ENCODE data around the gene LGALS7.
"Not testable (repeated sequence)": the region's sequence is repeated elsewhere in the genome, so short reads cannot be mapped to it uniquely, and the experiment has no call there.

The LGALS7 gene

GRCh38 chr19:38805180-38805579, 31.9 kb upstream of the LGALS7 start:
- H3K4me3 ChIP-seq (ENCODE audit: low read length), result no peak overlapping the region
- DNase-seq (ENCODE audit: low read depth), result no peak

GRCh38 chr19:38803543-38803942, 30.2 kb upstream of the LGALS7 start:
- no peak for TF ChIP-seq CTCF (conservative IDR thresholded peaks at IDR 0.05; ENCODE audit: low read depth, low read length)
- DNase-seq (ENCODE audit: low read depth), result no peak
- H3K4me3 ChIP-seq (ENCODE audit: low read length), result no peak overlapping the region

More at GRCh38 chr19:38805180-38805579, 31.9 kb upstream of the LGALS7 start:
- TF ChIP-seq CTCF (conservative IDR thresholded peaks at IDR 0.05; ENCODE audit: low read depth, low read length), result no peak

GRCh38 chr19:38801359-38802095, 28.2 kb upstream of the LGALS7 start:
- H3K4me3 ChIP-seq (ENCODE audit: low read length), result no peak overlapping the region
- no peak for TF ChIP-seq CTCF (conservative IDR thresholded peaks at IDR 0.05; ENCODE audit: low read depth, low read length)
- no peak for DNase-seq (ENCODE audit: low read depth)

GRCh38 chr19:38800577-38801347, 27.4 kb upstream of the LGALS7 start:
- H3K4me3 ChIP-seq (ENCODE audit: low read length), result no peak overlapping the region
- TF ChIP-seq CTCF (conservative IDR thresholded peaks at IDR 0.05; ENCODE audit: low read depth, low read length), result no peak
- DNase-seq (ENCODE audit: low read depth), result no peak

GRCh38 chr19:38799104-38799503, 25.8 kb upstream of the LGALS7 start:
- no peak for TF ChIP-seq CTCF (conservative IDR thresholded peaks at IDR 0.05; ENCODE audit: low read depth, low read length)
- no peak overlapping the region for H3K4me3 ChIP-seq (ENCODE audit: low read length)
- no peak for DNase-seq (ENCODE audit: low read depth)

- not testable (repeated sequence) for DNase-seq (ENCODE audit: low read depth); H3K4me3 ChIP-seq (ENCODE audit: low read length)
Observed at GRCh38 chr19:38797781-38798180, 24.5 kb upstream of the LGALS7 start.

- TF ChIP-seq CTCF (conservative IDR thresholded peaks at IDR 0.05; ENCODE audit: low read depth, low read length), result no peak
- DNase-seq (ENCODE audit: low read depth), result no peak
- no peak overlapping the region for H3K4me3 ChIP-seq (ENCODE audit: low read length)
Observed at GRCh38 chr19:38796154-38796553, 22.8 kb upstream of the LGALS7 start.
